Tibial artery (tissue), 4 donors: ENCODE measurements around the gene ATP6V0A4.

Experiments
- DNase-seq, 2 donors: peaks; one replicate each; pipeline ENCODE4 v3.0.0-alpha.2; 2019
- H3K27ac ChIP-seq, 2 donors: fragments of 200-600 bp; sonication (generic) in 1 of 2; 1 replicate in 1 of 2; 2 replicates in 1 of 2; pipeline ENCODE4 v1.5.1; 2018 to 2019; ENCODE audit warnings: mild to moderate bottlenecking in 1 of 2
- H3K27me3 ChIP-seq, 2 donors: fragments of 200-600 bp; sonication (generic) in 1 of 2; one replicate each; pipeline versions ENCODE4 v1.5.1 to v1.6.0; 2016 to 2019
- H3K36me3 ChIP-seq, 3 donors: fragments of 200-600 bp; sonication (generic) in 2 of 3; one replicate each; pipeline ENCODE4 v1.5.1; 2016 to 2019; ENCODE audit warnings: mild to moderate bottlenecking in 2 of 3
- H3K4me1 ChIP-seq, 4 donors: fragments of 200-600 bp; sonication (generic) in 2 of 4; 1 replicate in 3 of 4; 2 replicates in 1 of 4; pipeline ENCODE4 v1.5.1; 2016 to 2019
- H3K4me3 ChIP-seq, 2 donors: fragments of 200-600 bp; sonication (generic) in 1 of 2; 1 replicate in 1 of 2; 2 replicates in 1 of 2; pipeline ENCODE4 v1.5.1; 2018 to 2019; ENCODE audit warnings: mild to moderate bottlenecking in 2 of 2
- H3K9me3 ChIP-seq, 3 donors: fragments of 200-600 bp; sonication (generic) in 1 of 3; one replicate each; pipeline ENCODE4 v1.5.1; 2016 to 2019
- intact Hi-C: fragments of 100-400 bp; cut with DNase I; formaldehyde crosslinking; loops from one replicate; pipeline ENCODE4 v1.15.0; 2023; ENCODE audit warnings: low total_unique reads
- TF ChIP-seq, protein P1 (sequence below), 2 experiments: fragments of 200-600 bp in 1 of 2; fragments of 450-650 bp in 1 of 2; IDR thresholded peaks; one replicate each; pipeline ENCODE4 v1.5.1; 2017 to 2019; ENCODE audit warnings: antibody characterized with exemption in 2 of 2, mild to moderate bottlenecking in 1 of 2, moderate library complexity in 1 of 2

ATP6V0A4 gene

DNA sequence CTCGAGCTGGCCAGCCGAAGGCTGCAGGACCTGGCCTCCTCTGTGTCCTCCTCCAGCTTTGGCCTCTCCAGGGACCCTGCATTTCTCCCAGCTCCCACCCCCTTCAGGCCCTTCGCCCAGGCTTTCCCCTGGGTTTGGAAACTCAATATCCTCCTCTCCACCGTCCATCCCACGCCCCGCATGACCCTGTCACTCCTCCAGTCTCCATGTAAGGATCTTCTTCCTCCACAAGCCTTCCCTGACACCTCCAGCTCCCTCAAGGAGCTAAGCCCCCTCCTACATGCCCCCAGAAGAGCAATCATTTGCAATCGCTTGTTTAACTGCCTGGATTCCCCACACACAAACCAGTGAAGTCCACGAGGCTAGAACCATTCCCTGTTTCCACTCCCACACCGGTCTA, 24.8 kb downstream of the ATP6V0A4 start:
- H3K4me3 ChIP-seq = no peak overlapping the region
- peaks cover 0 to 3% of the 10 kb centered on the region in 2 donors for H3K27me3 ChIP-seq
- intact Hi-C loops = no loop called here
- no peak for DNase-seq
- no peaks in the 10 kb centered on the region for H3K9me3 ChIP-seq
- TF ChIP-seq, protein P1, sequence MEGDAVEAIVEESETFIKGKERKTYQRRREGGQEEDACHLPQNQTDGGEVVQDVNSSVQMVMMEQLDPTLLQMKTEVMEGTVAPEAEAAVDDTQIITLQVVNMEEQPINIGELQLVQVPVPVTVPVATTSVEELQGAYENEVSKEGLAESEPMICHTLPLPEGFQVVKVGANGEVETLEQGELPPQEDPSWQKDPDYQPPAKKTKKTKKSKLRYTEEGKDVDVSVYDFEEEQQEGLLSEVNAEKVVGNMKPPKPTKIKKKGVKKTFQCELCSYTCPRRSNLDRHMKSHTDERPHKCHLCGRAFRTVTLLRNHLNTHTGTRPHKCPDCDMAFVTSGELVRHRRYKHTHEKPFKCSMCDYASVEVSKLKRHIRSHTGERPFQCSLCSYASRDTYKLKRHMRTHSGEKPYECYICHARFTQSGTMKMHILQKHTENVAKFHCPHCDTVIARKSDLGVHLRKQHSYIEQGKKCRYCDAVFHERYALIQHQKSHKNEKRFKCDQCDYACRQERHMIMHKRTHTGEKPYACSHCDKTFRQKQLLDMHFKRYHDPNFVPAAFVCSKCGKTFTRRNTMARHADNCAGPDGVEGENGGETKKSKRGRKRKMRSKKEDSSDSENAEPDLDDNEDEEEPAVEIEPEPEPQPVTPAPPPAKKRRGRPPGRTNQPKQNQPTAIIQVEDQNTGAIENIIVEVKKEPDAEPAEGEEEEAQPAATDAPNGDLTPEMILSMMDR (IDR thresholded peaks at IDR 0.05) = no peak
- no peak overlapping the region for H3K27ac ChIP-seq
- no peaks in the 10 kb centered on the region for H3K36me3 ChIP-seq
- H3K4me1 ChIP-seq = no peaks in the 10 kb centered on the region

DNA sequence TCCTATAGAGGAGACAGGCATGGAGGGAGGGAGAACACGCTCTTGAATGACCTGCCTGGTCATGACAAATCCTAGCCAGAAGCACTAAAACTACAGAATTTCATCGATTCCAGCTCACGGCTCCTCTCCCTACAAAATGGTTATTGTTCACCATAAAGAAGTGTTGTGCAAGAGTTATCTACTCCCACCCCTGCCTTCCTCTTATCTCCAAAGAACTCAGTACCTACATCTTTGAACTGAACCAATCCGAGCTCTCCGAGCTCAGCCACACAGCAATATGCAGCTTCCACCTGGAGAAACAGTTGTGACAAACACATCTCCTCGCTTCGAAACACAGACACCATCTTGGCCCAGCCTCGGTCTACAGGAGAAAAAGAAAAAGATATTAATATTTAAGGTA, 27.1 kb downstream of the ATP6V0A4 start:
- TF ChIP-seq, protein P1 (IDR thresholded peaks at IDR 0.05) = no peak

GRCh38 chr7:138768241-138768640, 29.8 kb downstream of the ATP6V0A4 start:
- DNase-seq = no peak
- Histone ChIP-seq H3K4me1 (no peaks in the 10 kb centered on the region), H3K36me3 (no peaks in the 10 kb centered on the region), H3K4me3 (no peak overlapping the region), H3K27ac (no peak overlapping the region), H3K27me3 (no peaks in the 10 kb centered on the region), H3K9me3 (no peaks in the 10 kb centered on the region)
- intact Hi-C loops = no loop called here
- TF ChIP-seq, protein P1 (IDR thresholded peaks at IDR 0.05) = no peak

More for the DNA sequence above, 27.1 kb downstream of the ATP6V0A4 start:
- Histone ChIP-seq H3K27ac (no peak overlapping the region), H3K9me3 (no peaks in the 10 kb centered on the region), H3K4me1 (no peaks in the 10 kb centered on the region), H3K27me3 (peaks cover 0 to 3% of the 10 kb centered on the region in 2 donors), H3K4me3 (no peak overlapping the region), H3K36me3 (no peaks in the 10 kb centered on the region)
- no peak for DNase-seq
- intact Hi-C loops = no loop called here

- no peaks in the 10 kb centered on the region for H3K4me1 ChIP-seq
- TF ChIP-seq, protein P1 (IDR thresholded peaks at IDR 0.05) = no peak
- intact Hi-C loops = no loop called here
- H3K9me3 ChIP-seq = no peaks in the 10 kb centered on the region
- no peak for DNase-seq
- H3K27ac ChIP-seq = no peak overlapping the region
- no peak overlapping the region for H3K4me3 ChIP-seq
- no peaks in the 10 kb centered on the region for H3K36me3 ChIP-seq
- peaks cover 0 to 1% of the 10 kb centered on the region in 2 donors for H3K27me3 ChIP-seq
These were observed 41.3 kb downstream of the ATP6V0A4 start for GRCh38 chr7:138756591-138757242.

GRCh38 chr7:138755842-138756590, 42.0 kb downstream of the ATP6V0A4 start:
- Histone ChIP-seq H3K36me3 (no peaks in the 10 kb centered on the region), H3K4me1 (no peaks in the 10 kb centered on the region), H3K27me3 (peaks cover 0 to 8% of the 10 kb centered on the region in 2 donors), H3K9me3 (no peaks in the 10 kb centered on the region), H3K4me3 (no peak overlapping the region), H3K27ac (no peak overlapping the region)
- TF ChIP-seq, protein P1 (IDR thresholded peaks at IDR 0.05) = no peak
- peak in 1 of 2 donors; percentile 5 for DNase-seq
- intact Hi-C loops = no loop called here
